ENCODE data around the gene GJA1.
A peak's percentile ranks its signal among the peaks of the same experiment; 100 is the strongest.
"Not testable (repeated sequence)": the region's sequence is repeated elsewhere in the genome, so short reads cannot be mapped to it uniquely, and the experiment has no call there.

Gene GJA1
- total RNA-seq: 0 to 2.0 (median 0) reads per million in 18 experiments

GRCh38 chr6:121435444-121436069 is at the start of gene GJA1:
TSS of gene GJA1 (plus strand) at chr6:121435646. CDS start at chr6:121446848, 11,202 bp downstream.
- DNase-seq: no peak

DNA sequence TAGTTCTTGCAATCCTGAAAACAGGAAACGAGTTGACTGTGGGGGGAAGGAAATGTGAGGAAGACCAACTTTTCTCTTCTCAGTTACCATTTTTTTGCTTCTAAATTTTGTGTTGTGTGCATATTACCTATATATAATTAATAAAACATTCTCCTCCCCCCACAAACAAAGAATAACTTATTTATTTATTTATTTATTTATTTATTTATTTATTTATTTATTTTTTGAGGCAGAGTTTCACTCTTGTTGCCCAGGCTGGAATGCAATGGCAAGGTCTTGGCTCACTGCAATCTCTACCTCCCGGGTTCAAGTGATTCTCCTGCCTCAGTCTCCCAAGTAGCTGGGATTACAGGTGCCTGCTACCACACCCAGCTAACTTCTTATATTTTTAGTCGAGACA is 48.9 kb upstream of the GJA1 start:
- not testable (repeated sequence) for DNase-seq

GRCh38 chr6:121389419-121389818 is 46.0 kb upstream of the GJA1 start:
- DNase-seq: no peak

- DNase-seq: no peak
These were observed 41.5 kb upstream of the GJA1 start for GRCh38 chr6:121393731-121394505.

DNA sequence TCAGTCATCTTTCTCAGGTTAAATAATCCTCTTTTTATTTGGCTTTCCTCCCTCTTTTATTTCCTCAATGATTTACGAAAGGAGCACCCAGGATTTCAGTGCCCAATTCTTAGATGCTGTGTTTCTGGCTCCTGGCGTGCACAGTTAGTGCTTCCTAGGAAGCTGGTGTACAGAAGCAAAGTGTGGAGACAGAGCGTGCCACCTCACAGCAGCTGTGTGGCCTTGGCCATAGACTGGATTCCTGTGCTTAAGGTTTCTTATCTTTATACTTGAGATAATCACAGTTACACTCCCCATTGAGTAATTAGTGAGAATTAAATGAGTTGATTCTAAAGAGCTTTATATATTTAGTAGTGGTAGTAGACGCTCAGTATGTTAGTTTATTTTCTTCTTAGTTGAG is 39.7 kb upstream of the GJA1 start:
- DNase-seq: no peak

- DNase-seq: not testable (repeated sequence)
These were observed 38.3 kb upstream of the GJA1 start for GRCh38 chr6:121397188-121397587.

DNA sequence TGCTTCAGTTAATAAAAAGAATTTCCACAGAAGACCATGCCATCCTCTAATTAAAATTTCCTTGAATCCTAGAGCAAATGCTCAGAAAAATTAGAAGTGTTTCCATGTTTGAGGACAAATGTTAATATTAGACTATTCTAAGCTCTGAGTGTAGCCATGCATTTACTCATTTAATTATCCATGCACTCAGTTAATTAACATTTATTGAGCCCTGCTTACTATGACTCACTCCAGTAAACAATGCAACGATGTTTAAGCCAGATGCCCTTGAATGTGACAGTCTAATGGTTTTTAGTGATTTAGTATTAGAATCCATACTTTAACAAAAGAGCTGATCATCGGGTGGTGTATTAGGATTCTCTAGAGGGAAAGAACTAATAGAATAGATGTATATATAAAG is 37.3 kb upstream of the GJA1 start:
- no peak for DNase-seq

GRCh38 chr6:121399966-121400365 is 35.5 kb upstream of the GJA1 start:
- DNase-seq: no peak

GRCh38 chr6:121403964-121404363 is 31.5 kb upstream of the GJA1 start:
- no peak for DNase-seq

GRCh38 chr6:121405306-121405705 is 30.1 kb upstream of the GJA1 start:
- DNase-seq: no peak

DNA sequence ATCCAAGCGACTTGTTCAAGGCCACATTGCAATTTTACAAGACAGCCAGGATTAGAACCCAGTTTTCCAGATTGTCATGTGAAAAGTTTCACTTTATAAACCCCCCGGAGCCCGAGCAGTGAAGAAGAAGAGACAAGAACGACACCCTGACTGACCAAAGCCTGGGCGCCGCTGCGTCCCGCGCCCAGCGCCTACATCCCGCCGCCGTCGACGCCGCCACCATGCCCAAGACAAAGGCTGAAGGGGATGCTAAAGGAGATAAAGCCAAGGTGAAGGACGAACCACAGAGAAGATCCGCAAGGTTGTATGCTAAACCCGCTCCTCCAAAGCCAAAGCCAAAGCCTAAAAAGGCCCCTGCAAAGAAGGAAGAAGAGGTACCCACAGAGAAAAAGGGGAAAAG is 27.1 kb upstream of the GJA1 start:
- DNase-seq: no peak

GRCh38 chr6:121413879-121414278 is 21.6 kb upstream of the GJA1 start:
- no peak for DNase-seq

- no peak for DNase-seq
These were observed 17.1 kb upstream of the GJA1 start for GRCh38 chr6:121418346-121418745.

DNA sequence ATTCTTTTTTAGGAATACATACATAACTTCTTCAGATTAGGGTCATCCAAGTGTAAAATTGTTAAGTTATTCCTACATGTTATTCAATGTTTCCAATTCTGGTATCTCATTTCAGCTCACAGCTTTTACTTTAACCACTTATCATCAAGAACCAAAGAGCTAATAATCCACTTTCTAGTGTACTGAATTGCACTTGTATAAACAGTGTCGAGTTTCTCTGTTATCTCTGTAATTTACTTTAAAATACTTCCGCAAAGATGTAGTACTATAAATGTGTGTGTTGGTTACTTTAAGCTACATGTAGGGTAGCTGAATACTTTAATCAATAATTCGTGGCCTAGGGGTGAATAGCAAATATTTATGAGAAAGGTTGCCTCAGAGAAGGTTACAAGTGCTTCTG is 8.8 kb upstream of the GJA1 start:
- no peak for DNase-seq

DNA sequence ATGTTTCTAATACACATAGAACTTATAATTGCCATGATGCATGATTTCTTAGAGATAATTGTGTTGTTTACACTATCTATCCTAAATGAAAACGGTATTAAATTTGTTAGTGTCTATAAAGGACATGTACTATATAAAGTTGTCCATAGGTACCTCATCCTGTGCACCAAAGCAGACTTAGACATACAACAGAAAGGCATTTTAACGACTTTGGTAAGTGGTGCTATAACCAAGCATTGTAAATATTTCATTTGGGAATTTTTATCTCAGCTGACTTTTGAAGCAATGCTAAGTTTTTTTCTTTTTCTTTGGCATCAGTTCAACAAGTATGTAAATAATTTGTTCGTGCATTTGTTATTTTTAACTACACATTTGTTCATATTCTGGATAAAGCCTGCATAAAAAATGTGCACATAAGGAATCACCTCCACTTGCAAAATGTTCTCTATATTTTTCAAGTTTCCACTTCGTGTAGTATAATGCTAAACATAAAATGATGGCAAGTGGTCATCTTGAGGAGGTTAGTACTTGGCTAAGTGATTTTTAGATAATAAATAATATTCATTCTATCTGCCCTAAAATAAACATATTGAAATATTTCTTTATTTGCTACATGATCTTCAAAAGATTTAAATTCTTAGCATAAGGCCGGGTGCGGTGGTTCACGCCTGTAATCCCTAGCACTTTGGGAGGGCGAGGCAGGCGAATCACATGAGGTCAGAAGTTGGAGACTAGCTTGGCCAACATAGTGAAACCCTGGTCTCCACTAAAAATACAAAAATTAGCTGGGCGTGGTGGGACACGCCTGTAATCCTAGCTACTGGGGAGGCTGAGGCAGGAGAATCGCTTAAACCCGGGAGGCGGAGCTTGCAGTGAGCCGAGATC is 6.3 kb upstream of the GJA1 start:
- DNase-seq: no peak

- peak; percentile 10 to 15 for DNase-seq
These were observed 4.7 kb upstream of the GJA1 start for GRCh38 chr6:121430514-121431460.

- DNase-seq: not testable (repeated sequence)
These were observed 3.7 kb upstream of the GJA1 start for GRCh38 chr6:121431776-121432175.

DNA sequence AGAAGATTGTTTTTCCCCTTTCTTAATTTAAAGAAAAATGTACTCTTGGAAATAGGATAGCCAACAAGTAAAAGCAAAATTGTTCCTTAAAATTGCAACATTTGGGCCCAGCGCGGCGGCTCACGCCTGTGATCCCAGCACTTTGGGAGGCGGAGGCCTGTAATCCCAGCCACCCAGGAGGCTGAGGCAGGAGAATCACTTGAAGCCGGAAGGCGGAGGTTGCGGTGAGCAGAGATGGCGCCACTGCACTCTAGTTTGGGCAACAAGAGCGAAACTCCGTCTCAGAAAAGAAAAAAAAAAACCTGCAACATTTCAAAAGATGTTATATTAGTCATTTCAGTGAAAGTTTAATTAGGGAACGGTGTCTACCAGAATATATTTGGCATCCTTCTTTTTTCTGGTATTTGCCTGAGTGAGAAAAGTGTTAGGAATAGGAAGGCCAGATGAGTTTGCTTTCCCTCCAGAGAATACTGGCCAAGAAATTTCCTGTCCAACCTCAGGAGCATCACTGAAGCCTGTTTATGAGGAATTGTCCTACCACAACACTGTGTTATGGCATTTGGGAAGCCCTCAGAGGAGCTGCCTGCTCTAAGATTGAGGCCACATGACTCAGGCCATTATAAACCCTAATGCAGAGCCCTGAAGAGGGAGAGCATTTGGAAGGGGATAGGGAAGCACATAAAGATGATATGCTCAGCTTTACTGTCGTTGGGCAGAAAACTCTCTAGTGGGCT is 1.2 kb upstream of the GJA1 start:
- DNase-seq: no peak

GRCh38 chr6:121436274-121436857 is 920 bp downstream of the GJA1 start:
- DNase-seq: no peak

DNA sequence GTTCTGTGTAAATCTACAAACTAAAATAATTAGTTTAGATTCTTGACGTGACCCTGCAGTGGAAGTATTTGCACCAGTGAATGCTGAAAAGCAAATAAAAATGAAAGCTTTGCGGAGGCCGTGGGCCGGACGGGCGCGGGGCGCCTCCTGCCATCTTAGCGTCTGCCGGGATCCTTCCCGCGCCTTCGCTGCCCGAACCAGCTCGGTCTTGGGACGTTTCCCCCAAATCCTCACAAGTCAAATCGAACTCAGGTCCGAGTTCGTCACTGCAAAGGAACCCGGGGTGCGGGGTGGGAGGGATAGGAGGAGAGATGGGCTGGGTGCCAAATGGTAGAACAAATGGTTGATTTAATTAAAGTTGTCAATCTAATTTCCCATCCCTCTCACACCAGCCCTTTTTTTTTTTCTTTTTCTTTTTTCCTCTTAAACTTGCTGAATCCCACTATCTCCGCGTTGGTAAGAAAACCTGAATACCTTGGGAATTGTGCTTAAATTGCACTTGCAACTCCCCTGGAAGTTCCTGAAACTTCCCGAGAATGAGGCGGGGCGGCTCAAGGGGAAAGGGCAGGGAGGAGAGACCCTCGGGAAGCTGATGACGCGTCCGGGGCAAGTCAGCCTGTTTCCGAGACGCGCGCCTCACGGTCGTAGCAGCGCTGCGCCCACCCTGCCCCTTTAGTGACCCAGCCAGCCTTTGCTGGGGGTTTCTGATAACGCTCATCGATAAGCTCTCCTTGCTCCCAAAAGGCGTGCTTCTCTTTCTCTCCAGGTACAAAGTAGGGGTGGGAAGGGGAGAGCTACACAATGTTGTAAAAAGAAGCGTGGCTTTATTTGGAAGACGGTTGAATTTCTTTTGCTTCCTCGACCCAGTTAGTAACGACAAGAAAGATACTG is 1.8 kb downstream of the GJA1 start:
- no peak for DNase-seq

Data from inflammatory macrophage (primary cell).